ENCODE results near the gene ANTKMT. TPM values are rescaled to one million over a fixed set of nuclear protein-coding genes. Genes with fewer than 3 reads are reported as not detected.
"Not testable (repeated sequence)": the region's sequence is repeated elsewhere in the genome, so short reads cannot be mapped to it uniquely, and the experiment has no call there.

ANTKMT gene
- polyA plus RNA-seq, 1 donor = 15.4 TPM

DNA sequence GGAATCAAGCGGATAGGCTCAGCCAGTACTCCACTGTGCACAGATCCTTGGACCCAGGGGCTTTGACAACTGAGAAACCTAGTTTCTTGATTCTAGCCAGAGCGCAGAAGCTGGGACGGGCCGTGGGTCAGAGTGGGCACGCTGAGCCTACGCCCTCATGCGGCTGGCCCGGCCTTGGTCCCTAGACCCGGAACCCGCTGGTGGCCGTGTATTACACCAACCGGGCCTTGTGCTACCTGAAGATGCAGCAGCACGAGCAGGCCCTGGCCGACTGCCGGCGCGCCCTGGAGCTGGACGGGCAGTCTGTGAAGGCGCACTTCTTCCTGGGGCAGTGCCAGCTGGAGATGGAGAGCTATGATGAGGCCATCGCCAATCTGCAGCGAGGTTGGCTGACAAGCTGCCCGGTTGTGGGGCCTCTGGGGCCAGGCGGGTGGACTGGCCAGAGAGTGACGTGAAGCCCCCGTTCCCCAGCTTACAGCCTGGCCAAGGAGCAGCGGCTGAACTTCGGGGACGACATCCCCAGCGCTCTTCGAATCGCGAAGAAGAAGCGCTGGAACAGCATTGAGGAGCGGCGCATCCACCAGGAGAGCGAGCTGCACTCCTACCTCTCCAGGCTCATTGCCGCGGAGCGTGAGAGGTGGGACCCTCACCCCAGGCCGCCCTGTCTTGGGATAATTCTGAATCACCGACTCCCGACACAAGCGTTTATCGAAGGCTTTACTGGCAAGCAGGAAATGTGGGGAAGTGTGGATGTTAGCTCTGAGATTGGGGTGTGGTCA, 39.8 kb upstream of the ANTKMT start:
- no peak for DNase-seq (ENCODE audit: low read depth)

DNA sequence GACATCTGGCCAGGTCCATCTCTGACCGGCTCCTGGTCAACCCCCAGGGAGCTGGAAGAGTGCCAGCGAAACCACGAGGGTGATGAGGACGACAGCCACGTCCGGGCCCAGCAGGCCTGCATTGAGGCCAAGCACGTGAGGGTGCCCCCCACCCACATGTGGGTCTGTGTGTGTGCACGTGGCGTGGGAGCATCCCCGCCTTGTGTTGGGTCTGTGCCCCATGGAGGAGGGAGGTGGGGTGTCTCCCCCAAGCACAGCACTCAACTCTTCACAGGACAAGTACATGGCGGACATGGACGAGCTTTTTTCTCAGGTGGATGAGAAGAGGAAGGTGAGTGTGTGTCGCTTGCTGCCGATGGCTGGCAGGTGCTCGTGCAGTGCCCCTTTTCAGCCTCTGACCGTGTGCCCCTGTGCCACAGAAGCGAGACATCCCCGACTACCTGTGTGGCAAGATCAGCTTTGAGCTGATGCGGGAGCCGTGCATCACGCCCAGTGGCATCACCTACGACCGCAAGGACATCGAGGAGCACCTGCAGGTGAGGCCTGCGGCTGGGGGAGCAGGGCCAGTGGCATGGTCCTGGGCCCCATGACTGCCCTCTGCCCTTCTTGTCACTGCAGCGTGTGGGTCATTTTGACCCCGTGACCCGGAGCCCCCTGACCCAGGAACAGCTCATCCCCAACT, 39.1 kb upstream of the ANTKMT start:
- DNase-seq (ENCODE audit: low read depth) = no peak

DNA sequence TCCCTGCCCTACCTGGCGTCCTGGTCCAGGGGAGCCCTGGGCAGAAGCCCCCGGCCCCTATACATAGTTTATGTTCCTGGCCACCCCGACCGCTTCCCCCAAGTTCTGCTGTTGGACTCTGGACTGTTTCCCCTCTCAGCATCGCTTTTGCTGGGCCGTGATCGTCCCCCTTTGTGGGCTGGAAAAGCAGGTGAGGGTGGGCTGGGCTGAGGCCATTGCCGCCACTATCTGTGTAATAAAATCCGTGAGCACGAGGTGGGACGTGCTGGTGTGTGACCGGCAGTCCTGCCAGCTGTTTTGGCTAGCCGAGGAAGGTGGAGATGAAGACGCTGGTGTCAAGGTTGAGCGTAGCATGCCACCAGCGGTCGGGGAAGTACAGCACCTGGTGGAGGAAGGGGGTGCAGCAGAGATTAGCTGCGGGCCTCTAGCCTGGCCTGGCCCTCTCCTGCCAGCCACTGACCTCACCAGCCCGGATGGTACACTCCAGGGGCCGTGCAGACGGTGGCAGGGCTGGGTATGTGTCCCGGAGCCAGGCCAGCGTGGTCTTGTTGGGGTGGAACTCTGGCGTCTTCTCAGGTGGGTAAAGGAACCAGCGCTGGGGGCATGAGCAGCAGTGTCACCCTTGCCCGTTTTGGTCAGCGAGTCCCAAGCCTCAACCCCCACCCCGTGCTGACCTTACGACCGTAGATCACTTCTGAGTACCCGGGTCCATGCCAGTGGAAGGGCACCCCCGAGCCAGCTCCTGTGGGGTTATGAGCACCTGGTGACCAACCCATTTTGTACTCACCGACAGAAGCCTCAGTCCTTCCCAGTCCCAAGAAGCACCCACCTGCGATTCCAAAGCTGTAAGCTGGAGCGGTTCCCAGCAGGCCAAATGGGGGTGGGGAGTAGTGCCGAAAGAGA, 38.2 kb upstream of the ANTKMT start:
- DNase-seq (ENCODE audit: low read depth) = no peak

DNA sequence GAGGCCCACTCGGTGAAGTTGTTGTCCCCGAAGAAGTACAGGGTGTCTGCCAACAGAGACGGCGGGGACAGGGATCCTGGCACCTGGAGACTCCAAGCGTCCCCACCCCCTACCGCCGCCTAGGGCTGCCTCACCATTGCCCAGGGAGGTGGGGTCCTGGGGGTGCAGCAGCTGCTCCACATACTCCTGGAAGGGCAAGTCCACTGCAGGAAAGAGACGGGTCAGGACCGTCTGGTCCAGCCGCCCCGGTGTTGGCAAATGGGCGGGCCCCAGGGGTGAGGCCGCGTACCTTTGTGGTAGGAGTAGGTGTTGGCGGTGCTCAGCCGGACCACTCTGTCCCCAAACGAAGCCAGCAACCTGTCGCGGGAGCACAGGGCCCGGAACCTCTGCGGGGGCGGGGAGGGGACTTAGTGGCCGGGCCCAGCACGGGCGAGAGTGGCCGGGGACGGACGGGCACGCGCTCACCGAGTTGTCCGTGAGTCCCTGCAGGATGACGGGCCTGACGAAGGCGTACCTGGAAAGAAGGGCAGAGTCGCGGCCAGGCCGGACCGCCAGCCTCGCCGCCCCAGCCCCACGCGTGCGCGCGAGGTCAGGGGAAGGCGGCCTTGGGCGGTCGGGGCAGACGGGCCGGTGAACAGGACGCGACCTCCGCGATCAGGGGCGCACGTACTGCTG, 37.4 kb upstream of the ANTKMT start:
- no peak for DNase-seq (ENCODE audit: low read depth)

DNA sequence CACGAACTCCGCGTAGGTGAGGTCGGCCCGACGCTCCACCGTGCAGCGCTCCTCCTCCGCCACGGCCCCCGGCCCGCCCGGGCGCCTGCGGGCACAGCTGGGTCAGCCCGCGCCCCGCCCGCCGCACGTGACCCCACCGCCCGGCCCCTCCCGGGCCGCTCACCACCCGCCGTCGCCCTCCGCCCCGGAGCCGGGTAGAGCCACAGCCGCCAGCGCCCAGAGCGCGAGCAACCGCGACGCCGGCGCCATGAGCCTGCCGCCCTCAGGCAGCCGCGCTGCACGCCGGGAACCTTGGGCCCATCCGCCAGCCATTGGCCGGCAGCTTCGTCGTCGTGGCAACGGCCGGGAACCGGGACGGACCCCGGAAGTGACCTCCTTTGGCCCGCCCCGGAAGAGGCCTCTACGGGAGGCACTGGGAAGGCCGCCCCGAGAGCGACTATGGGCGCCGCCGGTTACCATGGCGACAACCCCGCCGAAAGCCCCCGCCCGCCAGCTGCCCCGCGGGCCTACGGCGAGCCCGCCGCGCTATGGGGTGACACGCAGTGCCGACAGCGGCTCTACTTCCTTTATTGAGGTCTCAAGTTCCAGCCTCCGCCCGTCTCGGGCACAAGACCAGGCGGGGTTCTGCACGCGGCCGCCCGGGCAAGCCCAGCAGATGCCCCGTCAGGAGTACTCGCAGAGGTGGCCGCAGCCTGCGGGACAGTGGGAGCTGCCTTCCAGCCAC, 36.7 kb upstream of the ANTKMT start, which contains the start of gene JMJD8:
TSS of gene JMJD8 (minus strand) at position 264 of the 724 bp plus-strand sequence. CDS start at position 249, 15 bp downstream.
- peak; percentile 77 for DNase-seq (ENCODE audit: low read depth)

DNA sequence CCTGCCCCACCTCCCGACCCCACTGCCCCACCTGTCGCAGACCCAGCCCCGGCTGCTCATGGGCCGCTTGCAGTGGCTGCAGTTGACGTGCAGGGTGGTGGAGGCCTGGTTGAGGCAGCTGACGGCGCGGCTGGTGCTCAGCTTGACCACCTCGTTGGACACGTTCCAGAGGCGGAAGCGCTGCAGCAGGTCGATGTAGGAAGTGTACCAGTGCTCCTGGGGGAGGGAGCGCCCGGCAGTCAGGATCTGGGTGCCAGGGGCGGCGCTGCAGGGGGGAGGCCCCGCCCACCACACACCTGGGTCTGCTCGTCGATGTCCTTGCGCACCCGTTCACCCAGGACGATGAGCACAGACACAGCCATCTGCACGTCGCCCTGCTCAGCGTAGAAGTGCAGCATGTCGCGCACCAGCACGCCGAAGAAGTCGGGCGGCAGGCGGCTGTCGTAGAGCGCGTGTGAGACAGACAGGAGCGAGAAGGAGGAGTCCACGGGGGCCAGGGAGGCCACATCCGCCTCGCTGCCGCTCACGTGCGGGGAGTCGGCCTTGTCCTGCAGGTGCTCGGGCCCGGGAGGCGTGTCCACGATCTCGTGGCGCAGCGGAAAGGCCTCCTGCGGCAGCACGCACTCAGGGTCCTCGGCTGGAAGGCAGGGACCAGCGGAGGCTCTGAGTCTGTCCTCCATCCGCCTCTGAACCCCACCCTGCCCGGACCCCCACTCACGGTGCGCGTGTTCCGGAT, 35.8 kb upstream of the ANTKMT start:
- no peak for DNase-seq (ENCODE audit: low read depth)

DNA sequence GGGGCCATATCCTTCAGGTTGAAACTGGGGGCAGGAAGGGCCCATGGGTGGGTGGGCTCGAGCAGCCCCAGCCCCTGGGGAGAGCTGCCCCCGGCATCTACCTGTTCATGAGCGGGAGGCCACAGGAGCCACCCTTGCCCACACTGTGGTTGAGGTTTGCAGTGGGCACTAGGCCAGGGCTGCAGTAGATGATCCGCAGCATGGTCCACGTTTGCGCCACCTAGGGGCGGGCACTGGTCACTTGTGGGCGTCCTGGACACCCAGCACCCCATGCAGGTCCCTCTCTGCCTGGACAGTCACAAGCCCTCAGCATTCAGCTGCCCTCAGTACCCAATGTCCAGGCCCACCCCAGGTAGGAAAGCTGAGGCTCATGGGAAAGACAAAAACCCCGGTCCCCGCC, 35.0 kb upstream of the ANTKMT start:
- DNase-seq (ENCODE audit: low read depth) = no peak

DNA sequence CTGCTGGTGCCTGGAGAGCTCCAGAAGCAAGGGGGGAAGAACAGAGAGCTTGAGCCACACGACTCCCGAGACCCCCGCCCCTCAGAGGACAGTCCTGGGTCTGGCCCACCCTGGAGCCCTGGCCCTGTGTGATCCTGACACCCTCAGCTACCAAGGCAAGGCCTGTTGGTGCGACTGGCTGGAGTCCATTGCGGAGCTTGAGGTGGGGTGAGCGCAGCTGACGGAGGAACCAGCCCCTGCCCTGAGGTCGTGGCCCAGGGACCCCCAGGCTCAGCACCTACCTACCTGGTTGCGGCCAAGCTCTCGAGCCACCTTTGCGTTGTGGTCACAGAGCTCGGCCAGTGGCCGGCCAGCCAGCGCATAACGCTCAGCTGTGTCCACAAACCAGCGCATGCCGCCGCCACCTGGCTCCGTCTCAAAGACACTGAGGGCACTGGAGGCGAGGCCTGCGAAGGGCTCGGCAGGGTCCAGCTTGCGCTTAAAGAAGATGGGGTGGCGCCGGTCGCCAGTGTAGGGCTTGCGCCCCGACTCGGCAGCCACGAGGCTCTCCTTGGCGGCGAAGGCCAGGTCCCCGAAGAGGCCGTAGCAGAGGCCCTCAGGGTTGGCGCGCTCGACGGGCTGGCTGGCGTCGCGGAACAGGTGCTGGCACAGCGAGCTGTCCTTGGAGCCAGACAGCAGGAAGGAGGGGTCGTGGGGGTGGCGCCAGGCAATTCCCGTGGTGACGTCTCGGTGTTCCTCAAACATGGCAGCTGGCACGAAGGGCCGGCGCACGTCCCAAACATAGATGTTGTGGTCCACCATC, 34.3 kb upstream of the ANTKMT start:
- DNase-seq (ENCODE audit: low read depth) = no peak

DNA sequence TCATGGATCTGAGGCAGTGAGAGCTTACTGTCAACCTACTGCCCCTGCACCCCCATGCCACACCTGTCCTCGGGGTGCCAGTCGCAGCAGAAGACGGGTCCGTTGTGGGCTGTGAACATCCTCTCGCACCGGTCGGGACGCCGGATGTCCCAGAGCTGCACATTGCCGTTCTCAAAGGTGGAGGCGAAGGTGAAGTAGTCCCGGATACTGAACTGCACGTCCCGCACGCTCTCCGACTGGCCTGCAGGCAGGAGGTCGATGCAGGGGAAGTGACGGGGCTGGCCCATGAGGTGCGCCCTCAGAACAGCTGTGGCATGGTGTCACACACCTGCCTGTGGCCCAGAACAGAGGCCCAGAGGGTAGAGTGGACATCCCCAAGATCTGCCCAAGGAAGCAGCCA, 33.4 kb upstream of the ANTKMT start:
- no peak for DNase-seq (ENCODE audit: low read depth)

DNA sequence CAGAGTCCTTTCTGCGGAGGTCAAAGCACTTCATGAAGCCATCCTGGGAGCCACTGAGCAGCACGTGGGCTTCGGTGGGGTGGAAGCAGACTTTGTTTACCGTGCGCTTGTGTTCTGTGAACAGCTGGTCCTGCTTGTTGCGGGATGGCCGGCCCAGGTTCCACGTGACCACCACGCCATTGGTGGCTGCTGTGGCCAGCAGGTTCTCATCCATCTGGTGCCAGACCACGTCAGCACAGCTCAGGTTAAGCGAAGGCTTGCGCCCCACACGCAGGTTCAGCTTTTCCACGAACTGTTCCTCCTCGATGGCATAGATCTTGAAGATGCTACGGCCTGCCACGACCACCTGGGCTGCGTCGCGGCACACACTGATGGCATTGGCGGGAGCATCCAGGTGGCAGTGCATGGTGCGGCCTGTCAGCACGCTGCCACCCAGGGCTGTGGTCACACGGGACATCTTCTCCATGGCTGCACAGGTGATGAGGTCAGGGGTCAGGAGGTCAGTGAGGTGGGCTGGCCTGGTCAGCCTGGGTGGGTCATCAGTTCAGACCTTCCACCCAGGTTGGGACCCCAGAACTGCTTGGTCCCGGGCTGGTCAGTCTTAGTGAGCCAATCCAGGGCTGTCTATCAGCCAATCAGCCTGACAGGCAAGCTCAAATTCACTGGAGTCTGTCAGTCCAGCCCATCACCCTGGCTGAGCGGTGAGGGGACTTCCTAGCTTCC, 31.6 kb upstream of the ANTKMT start:
- DNase-seq (ENCODE audit: low read depth) = no peak

DNA sequence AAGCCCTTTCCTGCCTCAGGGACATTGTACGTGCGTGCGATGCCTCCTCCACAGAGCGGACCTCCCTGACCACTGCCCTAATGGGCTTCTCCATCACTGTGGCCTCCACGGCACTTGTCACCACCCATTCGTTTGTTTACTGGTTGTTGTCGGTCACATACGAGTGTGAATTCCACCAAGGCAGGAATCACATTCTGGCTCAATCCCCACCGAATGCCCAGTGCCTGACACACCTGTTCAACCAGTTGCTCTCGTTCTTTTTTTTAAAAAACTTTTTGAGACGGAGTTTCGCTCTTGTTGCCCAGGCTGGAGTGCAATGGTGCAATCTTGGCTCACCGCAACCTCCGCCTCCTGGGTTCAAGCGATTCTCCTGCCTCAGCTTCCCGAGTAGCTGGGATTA, 29.7 kb upstream of the ANTKMT start:
- DNase-seq (ENCODE audit: low read depth) = not testable (repeated sequence)

DNA sequence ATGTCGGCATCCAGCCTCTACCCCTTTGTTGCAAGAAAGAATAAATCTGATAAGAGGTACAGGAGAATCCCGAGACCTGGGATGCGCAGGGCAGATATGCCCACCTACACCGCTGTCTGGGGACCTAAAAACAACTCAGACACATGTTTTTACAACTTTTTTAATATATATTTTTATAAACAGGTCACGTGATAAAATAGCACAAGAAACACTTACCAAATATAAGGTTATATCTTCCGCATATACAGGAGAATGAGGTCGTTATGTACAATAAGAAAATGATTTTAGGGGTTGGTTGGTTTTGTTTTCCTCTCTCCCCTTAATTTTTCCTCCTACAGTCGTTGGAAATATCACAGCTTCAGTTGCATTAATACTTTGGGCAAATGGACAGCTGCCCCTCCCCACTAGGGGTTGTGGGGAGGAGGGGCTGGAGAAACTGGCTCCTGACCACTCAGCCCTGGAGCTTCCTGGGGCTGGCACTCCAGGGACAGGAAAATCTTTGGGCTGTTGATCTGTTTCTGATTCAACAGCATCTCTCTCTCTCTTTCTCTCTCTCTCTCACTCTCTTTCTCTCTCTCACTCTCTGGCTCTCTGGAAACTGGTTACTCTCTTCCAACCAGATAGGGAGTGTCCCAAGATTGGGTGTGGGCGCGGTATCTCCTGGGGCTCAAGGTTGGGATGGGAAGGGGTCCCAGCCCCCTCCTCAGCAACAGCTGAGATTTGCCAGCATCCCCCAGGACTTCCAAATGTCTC, 28.4 kb upstream of the ANTKMT start:
- no peak for DNase-seq (ENCODE audit: low read depth)

DNA sequence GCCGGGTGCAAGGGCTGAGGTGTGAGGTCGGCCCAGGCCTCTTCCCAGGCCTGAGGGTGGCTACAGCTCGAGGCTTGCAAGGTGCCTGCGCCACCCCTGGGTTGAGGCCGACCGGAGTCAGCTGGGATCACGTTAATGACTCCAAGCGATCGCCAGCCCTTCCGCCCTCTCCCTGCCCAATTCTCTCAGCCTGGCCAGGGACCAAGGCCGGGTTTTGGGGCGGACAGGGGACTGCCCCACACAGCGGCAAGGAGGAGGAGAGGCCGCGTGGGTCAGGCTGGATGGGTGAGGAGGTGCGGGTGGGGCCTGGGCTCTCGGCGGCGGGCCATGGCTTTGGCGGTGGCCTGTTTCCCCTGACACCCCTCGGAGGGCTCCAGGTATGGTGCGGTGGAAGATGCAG, 27.6 kb upstream of the ANTKMT start:
- DNase-seq (ENCODE audit: low read depth) = no peak

DNA sequence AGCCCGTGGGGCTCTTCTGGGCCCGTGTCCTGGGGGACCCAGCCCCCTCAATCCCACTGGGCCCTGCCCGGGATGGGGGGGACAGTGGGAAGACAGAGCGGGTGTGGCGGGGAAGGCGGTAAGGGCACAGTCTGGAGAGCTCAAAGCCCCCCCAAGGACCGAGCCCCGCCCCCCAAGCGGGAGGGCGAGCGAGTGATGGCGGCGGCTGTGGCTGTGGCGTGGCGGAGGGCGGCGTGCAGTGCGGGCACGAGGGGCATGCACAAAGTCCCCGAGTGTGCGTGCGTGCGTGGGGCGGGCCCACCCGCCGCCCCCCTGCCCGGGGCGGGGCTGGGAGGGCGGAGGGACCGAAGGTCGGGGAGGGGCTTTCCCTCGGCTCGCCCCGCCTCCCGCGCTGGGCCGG, 27.2 kb upstream of the ANTKMT start:
- DNase-seq (ENCODE audit: low read depth) = no peak

DNA sequence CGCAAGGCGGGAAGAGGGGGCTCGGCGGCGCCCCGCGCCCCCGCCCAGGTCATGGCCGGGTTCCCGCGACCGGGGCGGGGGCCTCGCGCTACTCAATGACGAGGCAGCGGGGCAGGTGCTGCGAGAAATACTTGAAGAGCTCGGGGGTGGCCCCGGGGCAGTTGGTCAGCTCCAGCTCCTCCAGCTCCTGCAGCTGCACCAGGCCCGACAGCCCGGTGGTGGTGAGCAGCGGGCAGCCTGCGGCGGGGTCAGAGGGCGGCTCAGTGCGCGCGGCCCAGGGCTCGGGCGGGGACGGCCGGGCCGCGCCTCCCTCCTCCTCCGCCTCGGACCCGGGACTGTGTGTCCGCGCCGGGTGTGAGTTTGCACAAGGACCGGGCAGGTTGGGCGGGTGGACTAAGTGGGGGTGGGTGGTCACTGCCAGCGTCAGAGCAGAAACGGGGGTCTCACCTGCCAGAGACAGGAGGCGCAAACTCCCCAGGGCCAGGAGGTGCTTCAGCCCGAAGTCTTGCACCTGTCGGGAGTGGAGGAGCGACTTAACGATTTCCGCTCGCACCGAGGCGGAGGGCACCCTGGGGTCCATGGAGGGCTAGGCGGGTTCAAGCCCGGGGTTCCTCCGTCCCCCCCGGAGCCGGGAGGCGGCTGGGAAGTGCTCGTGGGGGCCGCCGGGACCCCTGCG, 26.6 kb upstream of the ANTKMT start:
- DNase-seq (ENCODE audit: low read depth) = no peak

DNA sequence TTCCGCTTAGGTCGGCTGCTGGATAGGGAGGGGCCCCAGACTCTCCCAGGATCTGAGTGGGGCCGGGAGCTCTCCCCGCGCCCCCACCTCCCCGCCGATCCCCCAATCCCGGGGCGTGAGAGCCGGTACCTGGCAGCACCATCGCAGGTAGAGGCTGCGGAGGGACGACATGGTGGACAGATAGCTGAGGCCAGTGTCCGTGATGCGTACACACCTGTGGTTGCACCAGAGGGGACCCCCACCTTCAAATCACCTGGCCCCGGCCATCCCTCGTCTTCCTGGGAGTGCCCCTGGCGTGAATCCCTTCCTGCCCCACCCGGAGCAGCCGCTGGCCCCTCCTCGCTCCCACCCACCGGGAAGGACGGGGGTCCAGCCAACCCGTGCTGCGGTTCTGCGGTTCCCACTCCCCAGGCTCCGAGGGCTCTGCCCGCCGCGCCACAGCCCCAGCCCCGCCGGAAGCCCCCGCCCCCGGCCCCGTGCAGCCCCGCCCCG, 26.0 kb upstream of the ANTKMT start:
- no peak for DNase-seq (ENCODE audit: low read depth)

All from forelimb muscle (tissue), 1 donor.